BE2C (cell line): Measurements from ENCODE around the gene USP5. TPM values are rescaled to one million over a fixed set of nuclear protein-coding genes. Genes with fewer than 3 reads are reported as not detected.

Experiments
- DNase-seq: peaks from one replicate; pipeline ENCODE4 v3.0.0-alpha.2; 2020
- H3K27me3 ChIP-seq: fragments of 250-450 bp; sonication (Bioruptor Pico); 2 replicates; pipeline ENCODE4 v1.5.1; 2020; ENCODE audit warnings: mild to moderate bottlenecking
- H3K36me3 ChIP-seq: fragments of 250-450 bp; sonication (Bioruptor Pico); 2 replicates; pipeline ENCODE4 v1.5.1; 2020; ENCODE audit warnings: mild to moderate bottlenecking
- H3K4me1 ChIP-seq: fragments of 250-450 bp; sonication (Bioruptor Pico); 2 replicates; pipeline ENCODE4 v1.5.1; 2020
- H3K4me3 ChIP-seq: 2 replicates; pipeline ENCODE4 v1.5.1; 2011; ENCODE audit warnings: low read depth, low read length
- H3K9me3 ChIP-seq: fragments of 250-450 bp; sonication (Bioruptor Pico); 2 replicates; pipeline ENCODE4 v1.5.1; 2020
- CTCF ChIP-seq: IDR thresholded peaks from 2 replicates; pipeline ENCODE4 v1.5.1; 2012; ENCODE audit warnings: mild to moderate bottlenecking, low read depth, low read length
- polyA plus RNA-seq: library from polyadenylated mRNA; unstranded; fragments of >200 nt; gene quantifications from one replicate; pipeline ENCODE4 v1.2.1, GENCODE V29; 2012; ENCODE audit warnings: low read depth, missing spikeins; ENCODE audit not compliant: insufficient read length, insufficient read depth

The USP5 gene
- 84.6 TPM for polyA plus RNA-seq

GRCh38 chr12:6851921-6852650 lies at the start of gene USP5:
Gene USP5, plus strand, starts transcription at chr12:6852150. Its CDS starts 30 bp downstream, at chr12:6852180.
- no peaks in the 10 kb centered on the region for H3K9me3 ChIP-seq
- no peaks in the 10 kb centered on the region; the same call in 1 of the 2 replicates for H3K4me1 ChIP-seq
- peaks cover 46% of the 10 kb centered on the region for H3K36me3 ChIP-seq
- no peak for TF ChIP-seq CTCF
- peak; percentile 99 for DNase-seq
- H3K4me3 ChIP-seq: peak within 1 kb of the TSS; percentile 70
- no peaks in the 10 kb centered on the region for H3K27me3 ChIP-seq

- no peaks in the 10 kb centered on the region for H3K4me1 ChIP-seq
- H3K36me3 ChIP-seq: no peaks in the 10 kb centered on the region
- no peaks in the 10 kb centered on the region for H3K27me3 ChIP-seq
- no peaks in the 10 kb centered on the region for H3K9me3 ChIP-seq
- DNase-seq: no peak
- no peak overlapping the region for H3K4me3 ChIP-seq
- no peak for TF ChIP-seq CTCF
Measured at GRCh38 chr12:6807170-6807569, 44.8 kb upstream of the USP5 start.

- DNase-seq: no peak
Measured at GRCh38 chr12:6809056-6809455, 42.9 kb upstream of the USP5 start.

GRCh38 chr12:6810758-6811157 lies 41.2 kb upstream of the USP5 start:
- no peak for TF ChIP-seq CTCF
- Histone ChIP-seq H3K4me1 (no peaks in the 10 kb centered on the region), H3K9me3 (no peaks in the 10 kb centered on the region), H3K4me3 (no peak overlapping the region), H3K27me3 (no peaks in the 10 kb centered on the region), H3K36me3 (no peaks in the 10 kb centered on the region)
- DNase-seq: no peak

More at GRCh38 chr12:6809056-6809455, 42.9 kb upstream of the USP5 start:
- no peak for TF ChIP-seq CTCF
- Histone ChIP-seq H3K4me3 (no peak overlapping the region), H3K36me3 (no peaks in the 10 kb centered on the region), H3K27me3 (no peaks in the 10 kb centered on the region), H3K9me3 (no peaks in the 10 kb centered on the region), H3K4me1 (no peaks in the 10 kb centered on the region)

GRCh38 chr12:6813363-6813762 lies 38.6 kb upstream of the USP5 start:
- no peak for TF ChIP-seq CTCF
- Histone ChIP-seq H3K27me3 (no peaks in the 10 kb centered on the region), H3K9me3 (no peaks in the 10 kb centered on the region), H3K36me3 (no peaks in the 10 kb centered on the region), H3K4me3 (no peak overlapping the region), H3K4me1 (peaks cover 8% of the 10 kb centered on the region)
- DNase-seq: no peak

- Histone ChIP-seq H3K36me3 (no peaks in the 10 kb centered on the region), H3K27me3 (no peaks in the 10 kb centered on the region), H3K4me3 (no peak overlapping the region), H3K4me1 (peaks cover 28% of the 10 kb centered on the region), H3K9me3 (no peaks in the 10 kb centered on the region)
- TF ChIP-seq CTCF: no peak
- DNase-seq: no peak
Measured at GRCh38 chr12:6816598-6816997, 35.4 kb upstream of the USP5 start.
